ENCODE results near the gene PDE4D. TPM values are rescaled to one million over a fixed set of nuclear protein-coding genes. Genes with fewer than 3 reads are reported as not detected.

The PDE4D gene
- total RNA-seq, 1 experiment from 2014 or later = 2.4 TPM

DNA sequence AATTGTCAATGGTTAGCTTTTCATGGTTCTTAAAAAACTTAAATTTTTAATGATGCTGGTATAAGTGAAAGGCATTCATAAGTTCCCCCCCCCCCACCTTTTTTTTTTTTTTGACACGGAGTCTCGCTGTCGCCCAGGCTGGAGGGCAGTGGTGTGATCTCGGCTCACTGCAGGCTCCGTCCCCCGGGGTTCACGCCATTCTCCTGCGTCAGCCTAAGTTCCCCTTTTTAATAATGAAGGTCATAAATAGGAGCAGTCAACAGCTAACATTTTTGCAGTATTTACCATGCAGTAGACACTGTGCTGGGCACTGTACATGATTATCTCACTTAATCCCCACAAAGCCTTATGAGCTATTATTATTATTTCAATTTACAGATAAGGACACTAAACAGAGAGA, 556.3 kb downstream of the PDE4D start:
- ATAC-seq = no peak
- intact Hi-C loops (cut with micrococcal nuclease; ENCODE audit: unreplicated experiment) (no loop called here), in situ Hi-C loops (cut with HindIII; ENCODE audit: low pct_unique_long_range_greater_than_20kb, low sequenced_read_pairs) (no loop called here)
- TF ChIP-seq SIN3A (IDR thresholded peaks at IDR 0.05; ENCODE audit: borderline replicate concordance, insufficient read depth, low read depth, low read length) (no peak), POLR2AphosphoS5 (IDR thresholded peaks at IDR 0.05; ENCODE audit: low read depth, low read length) (no peak), TCF7L2 (IDR thresholded peaks at IDR 0.05; ENCODE audit: low read depth, low read length) (no peak)
- TF ChIP-seq, protein P1, sequence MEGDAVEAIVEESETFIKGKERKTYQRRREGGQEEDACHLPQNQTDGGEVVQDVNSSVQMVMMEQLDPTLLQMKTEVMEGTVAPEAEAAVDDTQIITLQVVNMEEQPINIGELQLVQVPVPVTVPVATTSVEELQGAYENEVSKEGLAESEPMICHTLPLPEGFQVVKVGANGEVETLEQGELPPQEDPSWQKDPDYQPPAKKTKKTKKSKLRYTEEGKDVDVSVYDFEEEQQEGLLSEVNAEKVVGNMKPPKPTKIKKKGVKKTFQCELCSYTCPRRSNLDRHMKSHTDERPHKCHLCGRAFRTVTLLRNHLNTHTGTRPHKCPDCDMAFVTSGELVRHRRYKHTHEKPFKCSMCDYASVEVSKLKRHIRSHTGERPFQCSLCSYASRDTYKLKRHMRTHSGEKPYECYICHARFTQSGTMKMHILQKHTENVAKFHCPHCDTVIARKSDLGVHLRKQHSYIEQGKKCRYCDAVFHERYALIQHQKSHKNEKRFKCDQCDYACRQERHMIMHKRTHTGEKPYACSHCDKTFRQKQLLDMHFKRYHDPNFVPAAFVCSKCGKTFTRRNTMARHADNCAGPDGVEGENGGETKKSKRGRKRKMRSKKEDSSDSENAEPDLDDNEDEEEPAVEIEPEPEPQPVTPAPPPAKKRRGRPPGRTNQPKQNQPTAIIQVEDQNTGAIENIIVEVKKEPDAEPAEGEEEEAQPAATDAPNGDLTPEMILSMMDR (IDR thresholded peaks at IDR 0.05) = no peak
- TF ChIP-seq, protein P2, sequence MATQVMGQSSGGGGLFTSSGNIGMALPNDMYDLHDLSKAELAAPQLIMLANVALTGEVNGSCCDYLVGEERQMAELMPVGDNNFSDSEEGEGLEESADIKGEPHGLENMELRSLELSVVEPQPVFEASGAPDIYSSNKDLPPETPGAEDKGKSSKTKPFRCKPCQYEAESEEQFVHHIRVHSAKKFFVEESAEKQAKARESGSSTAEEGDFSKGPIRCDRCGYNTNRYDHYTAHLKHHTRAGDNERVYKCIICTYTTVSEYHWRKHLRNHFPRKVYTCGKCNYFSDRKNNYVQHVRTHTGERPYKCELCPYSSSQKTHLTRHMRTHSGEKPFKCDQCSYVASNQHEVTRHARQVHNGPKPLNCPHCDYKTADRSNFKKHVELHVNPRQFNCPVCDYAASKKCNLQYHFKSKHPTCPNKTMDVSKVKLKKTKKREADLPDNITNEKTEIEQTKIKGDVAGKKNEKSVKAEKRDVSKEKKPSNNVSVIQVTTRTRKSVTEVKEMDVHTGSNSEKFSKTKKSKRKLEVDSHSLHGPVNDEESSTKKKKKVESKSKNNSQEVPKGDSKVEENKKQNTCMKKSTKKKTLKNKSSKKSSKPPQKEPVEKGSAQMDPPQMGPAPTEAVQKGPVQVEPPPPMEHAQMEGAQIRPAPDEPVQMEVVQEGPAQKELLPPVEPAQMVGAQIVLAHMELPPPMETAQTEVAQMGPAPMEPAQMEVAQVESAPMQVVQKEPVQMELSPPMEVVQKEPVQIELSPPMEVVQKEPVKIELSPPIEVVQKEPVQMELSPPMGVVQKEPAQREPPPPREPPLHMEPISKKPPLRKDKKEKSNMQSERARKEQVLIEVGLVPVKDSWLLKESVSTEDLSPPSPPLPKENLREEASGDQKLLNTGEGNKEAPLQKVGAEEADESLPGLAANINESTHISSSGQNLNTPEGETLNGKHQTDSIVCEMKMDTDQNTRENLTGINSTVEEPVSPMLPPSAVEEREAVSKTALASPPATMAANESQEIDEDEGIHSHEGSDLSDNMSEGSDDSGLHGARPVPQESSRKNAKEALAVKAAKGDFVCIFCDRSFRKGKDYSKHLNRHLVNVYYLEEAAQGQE (IDR thresholded peaks at IDR 0.05; ENCODE audit: insufficient read depth in 1 of 2, low read depth in 2 of 2, low read length in 1 of 2) = no peak
- Histone ChIP-seq H3K27me3 (ENCODE audit: control insufficient read depth, insufficient read depth, low read length) (no peaks in the 10 kb centered on the region), H3K27ac (ENCODE audit: low read length) (no peak overlapping the region), H3K9me3 (ENCODE audit: control insufficient read depth, insufficient read depth, low read depth, low read length) (no peaks in the 10 kb centered on the region), H3K4me3 (ENCODE audit: low read depth in 2 of 2, low read length in 2 of 2) (no peak overlapping the region), H3K4me1 (ENCODE audit: control insufficient read depth, insufficient read depth, low read length) (no peaks in the 10 kb centered on the region), H3K36me3 (ENCODE audit: control insufficient read depth, insufficient read depth, low read length) (no peaks in the 10 kb centered on the region)
- POLR2A ChIA-PET = no interaction called here
- BruUV-seq (replicated peaks) = no TSS peak
- DNase-seq (ENCODE audit: low read depth, low spot score) = no peak
- CTCF ChIA-PET = interaction anchor here (0.8 kb wide), 1 partner anchor 1854 kb away, joined by 5 read pairs; no protein-coding TSS in a partner anchor

DNA sequence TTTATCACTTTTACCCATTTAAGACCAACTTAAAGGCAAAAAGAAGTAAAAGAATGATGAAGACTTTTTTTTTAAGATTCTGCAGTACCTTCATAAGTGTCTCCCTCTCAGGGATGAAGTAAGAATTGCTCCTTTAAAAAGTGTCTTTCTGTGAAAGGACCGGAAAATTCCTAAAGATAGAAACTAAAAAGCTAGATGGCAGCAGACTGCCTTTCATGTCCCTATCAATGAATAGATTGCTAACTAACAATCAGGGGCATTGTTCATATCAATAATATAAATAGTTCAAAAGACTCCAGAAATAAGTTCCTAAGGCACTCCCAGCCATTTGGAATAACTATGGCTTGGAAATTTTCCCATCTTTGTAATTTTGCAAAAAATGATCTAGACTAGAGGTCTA, 558.0 kb downstream of the PDE4D start:
- Histone ChIP-seq H3K4me1 (ENCODE audit: control insufficient read depth, insufficient read depth, low read length) (no peaks in the 10 kb centered on the region), H3K36me3 (ENCODE audit: control insufficient read depth, insufficient read depth, low read length) (no peaks in the 10 kb centered on the region), H3K27ac (ENCODE audit: low read length) (no peak overlapping the region), H3K4me3 (ENCODE audit: low read depth in 2 of 2, low read length in 2 of 2) (no peak overlapping the region), H3K9me3 (ENCODE audit: control insufficient read depth, insufficient read depth, low read depth, low read length) (no peaks in the 10 kb centered on the region), H3K27me3 (ENCODE audit: control insufficient read depth, insufficient read depth, low read length) (no peaks in the 10 kb centered on the region)
- no TSS peak for BruUV-seq (replicated peaks)
- DNase-seq (ENCODE audit: low read depth, low spot score) (no peak), ATAC-seq (no peak)
- in situ Hi-C loops (cut with HindIII; ENCODE audit: low pct_unique_long_range_greater_than_20kb, low sequenced_read_pairs) = no loop called here
- intact Hi-C loops (cut with micrococcal nuclease; ENCODE audit: unreplicated experiment) = no loop called here
- CTCF ChIA-PET = no interaction called here
- TF ChIP-seq, protein P1 (IDR thresholded peaks at IDR 0.05) = no peak; the same call in 1 of the 2 replicates
- POLR2A ChIA-PET = no interaction called here

DNA sequence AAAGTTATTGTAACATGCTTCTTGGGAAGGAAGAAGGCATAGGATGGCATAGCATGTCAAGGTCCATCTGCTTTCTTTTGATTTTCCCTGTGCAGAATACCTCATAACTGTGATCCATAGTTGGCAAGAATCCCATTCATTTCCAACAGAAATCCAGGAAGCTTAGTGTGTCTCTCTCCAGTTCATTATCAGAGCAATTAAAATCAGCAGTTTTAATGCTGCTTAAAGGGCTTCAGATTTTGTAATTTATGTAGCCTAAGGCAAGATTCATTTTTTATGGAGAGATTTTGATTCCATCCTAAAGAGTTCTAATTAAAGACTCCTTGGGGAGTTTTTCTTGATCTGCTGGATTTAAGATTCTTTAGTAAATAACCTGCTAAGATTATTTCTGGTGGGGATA, 560.1 kb downstream of the PDE4D start:
- ChIA-PET POLR2A (no interaction called here), CTCF (no interaction called here)
- BruUV-seq (replicated peaks) = no TSS peak
- H3K4me3 ChIP-seq (ENCODE audit: low read depth in 2 of 2, low read length in 2 of 2) = no peak overlapping the region
- ATAC-seq = no peak
- in situ Hi-C loops (cut with HindIII; ENCODE audit: low pct_unique_long_range_greater_than_20kb, low sequenced_read_pairs) = no loop called here
- no peaks in the 10 kb centered on the region for H3K27me3 ChIP-seq (ENCODE audit: control insufficient read depth, insufficient read depth, low read length)
- H3K4me1 ChIP-seq (ENCODE audit: control insufficient read depth, insufficient read depth, low read length) = no peaks in the 10 kb centered on the region
- intact Hi-C loops (cut with micrococcal nuclease; ENCODE audit: unreplicated experiment) = no loop called here
- no peak for DNase-seq (ENCODE audit: low read depth, low spot score)
- no peaks in the 10 kb centered on the region for H3K9me3 ChIP-seq (ENCODE audit: control insufficient read depth, insufficient read depth, low read depth, low read length)
- H3K27ac ChIP-seq (ENCODE audit: low read length) = no peak overlapping the region
- TF ChIP-seq, protein P2 (IDR thresholded peaks at IDR 0.05; ENCODE audit: insufficient read depth in 1 of 2, low read depth in 2 of 2, low read length in 1 of 2) = no peak
- no peak for TF ChIP-seq SIN3A (IDR thresholded peaks at IDR 0.05; ENCODE audit: borderline replicate concordance, insufficient read depth, low read depth, low read length)
- TF ChIP-seq POLR2AphosphoS5 (IDR thresholded peaks at IDR 0.05; ENCODE audit: low read depth, low read length) = no peak
- TF ChIP-seq, protein P1 (IDR thresholded peaks at IDR 0.05) = no peak
- no peak for TF ChIP-seq TCF7L2 (IDR thresholded peaks at IDR 0.05; ENCODE audit: low read depth, low read length)
- H3K36me3 ChIP-seq (ENCODE audit: control insufficient read depth, insufficient read depth, low read length) = no peaks in the 10 kb centered on the region
